ENCODE measurements around the gene PTPRJ.

GRCh38 chr11:48122246-48122645 lies 141.9 kb downstream of the PTPRJ start:
- TF ChIP-seq, protein P1, sequence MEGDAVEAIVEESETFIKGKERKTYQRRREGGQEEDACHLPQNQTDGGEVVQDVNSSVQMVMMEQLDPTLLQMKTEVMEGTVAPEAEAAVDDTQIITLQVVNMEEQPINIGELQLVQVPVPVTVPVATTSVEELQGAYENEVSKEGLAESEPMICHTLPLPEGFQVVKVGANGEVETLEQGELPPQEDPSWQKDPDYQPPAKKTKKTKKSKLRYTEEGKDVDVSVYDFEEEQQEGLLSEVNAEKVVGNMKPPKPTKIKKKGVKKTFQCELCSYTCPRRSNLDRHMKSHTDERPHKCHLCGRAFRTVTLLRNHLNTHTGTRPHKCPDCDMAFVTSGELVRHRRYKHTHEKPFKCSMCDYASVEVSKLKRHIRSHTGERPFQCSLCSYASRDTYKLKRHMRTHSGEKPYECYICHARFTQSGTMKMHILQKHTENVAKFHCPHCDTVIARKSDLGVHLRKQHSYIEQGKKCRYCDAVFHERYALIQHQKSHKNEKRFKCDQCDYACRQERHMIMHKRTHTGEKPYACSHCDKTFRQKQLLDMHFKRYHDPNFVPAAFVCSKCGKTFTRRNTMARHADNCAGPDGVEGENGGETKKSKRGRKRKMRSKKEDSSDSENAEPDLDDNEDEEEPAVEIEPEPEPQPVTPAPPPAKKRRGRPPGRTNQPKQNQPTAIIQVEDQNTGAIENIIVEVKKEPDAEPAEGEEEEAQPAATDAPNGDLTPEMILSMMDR (IDR thresholded peaks at IDR 0.05) = no peak
- TF ChIP-seq EZH2 (IDR thresholded peaks at IDR 0.05; ENCODE audit: borderline replicate concordance, insufficient read depth, low read depth, low read length, poor library complexity, severe bottlenecking) = no peak
